NT2/D1 (cell line): Measurements from ENCODE around the gene KITLG.

Source experiments
- SUZ12 ChIP-seq: IDR thresholded peaks from 2 replicates; pipeline ENCODE4 v1.6.1; 2011; ENCODE audit not compliant: insufficient read length, insufficient read depth; ENCODE audit errors: extremely low read depth
- YY1 ChIP-seq: IDR thresholded peaks from 2 replicates; pipeline ENCODE4 v1.6.1; 2011; ENCODE audit not compliant: insufficient read length, insufficient read depth
- ZNF274 ChIP-seq: IDR thresholded peaks from 2 replicates; pipeline ENCODE4 v1.6.1; 2011; ENCODE audit warnings: mild to moderate bottlenecking, low read depth, low read length

GRCh38 chr12:88617352-88617751, 37.1 kb upstream of the KITLG start:
- TF ChIP-seq SUZ12 (no peak), ZNF274 (no peak), YY1 (no peak)
